ENCODE measurements around the gene CYLC1.

The CYLC1 gene, protein sequence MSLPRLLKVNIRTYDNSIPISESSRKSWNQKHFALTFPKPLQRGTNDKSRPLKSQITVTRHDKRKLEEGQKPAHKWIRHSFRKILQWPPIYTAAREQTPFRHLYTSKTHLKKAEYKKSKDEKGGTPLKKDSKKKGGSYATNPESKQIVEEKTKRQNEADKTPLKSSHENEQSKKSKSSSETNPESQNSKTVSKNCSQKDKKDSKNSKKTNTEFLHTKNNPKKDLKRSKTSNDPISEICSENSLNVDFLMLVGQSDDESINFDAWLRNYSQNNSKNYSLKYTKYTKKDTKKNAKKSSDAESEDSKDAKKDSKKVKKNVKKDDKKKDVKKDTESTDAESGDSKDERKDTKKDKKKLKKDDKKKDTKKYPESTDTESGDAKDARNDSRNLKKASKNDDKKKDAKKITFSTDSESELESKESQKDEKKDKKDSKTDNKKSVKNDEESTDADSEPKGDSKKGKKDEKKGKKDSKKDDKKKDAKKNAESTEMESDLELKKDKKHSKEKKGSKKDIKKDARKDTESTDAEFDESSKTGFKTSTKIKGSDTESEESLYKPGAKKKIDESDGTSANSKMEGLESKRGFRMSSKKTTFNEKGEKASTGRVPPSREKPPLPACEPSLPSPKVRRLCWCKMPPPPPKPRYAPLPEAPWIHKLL

DNA sequence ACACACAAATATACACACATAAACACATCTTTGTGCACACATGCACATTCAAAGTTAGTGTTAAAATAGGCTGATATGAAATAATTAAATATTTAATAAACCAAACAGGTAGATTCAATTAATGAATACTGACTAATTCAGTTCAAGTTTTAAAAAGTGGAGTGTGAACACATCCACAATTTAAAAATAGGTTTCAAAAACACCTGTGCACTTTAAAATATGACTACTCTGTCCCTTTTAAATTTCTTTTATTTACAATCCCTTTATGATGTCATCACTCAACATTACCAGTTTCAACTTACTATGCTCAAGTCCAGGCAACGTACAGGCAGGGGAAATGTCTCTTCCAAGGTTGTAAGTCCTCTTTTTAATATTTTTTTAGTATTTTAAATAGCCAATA is at the start of gene CYLC1:
Gene CYLC1, plus strand, starts transcription at position 301 of the 400 bp plus-strand sequence. Its CDS starts 37 bp downstream, at position 338.
- no peak for DNase-seq (ENCODE audit: low spot score)

DNA sequence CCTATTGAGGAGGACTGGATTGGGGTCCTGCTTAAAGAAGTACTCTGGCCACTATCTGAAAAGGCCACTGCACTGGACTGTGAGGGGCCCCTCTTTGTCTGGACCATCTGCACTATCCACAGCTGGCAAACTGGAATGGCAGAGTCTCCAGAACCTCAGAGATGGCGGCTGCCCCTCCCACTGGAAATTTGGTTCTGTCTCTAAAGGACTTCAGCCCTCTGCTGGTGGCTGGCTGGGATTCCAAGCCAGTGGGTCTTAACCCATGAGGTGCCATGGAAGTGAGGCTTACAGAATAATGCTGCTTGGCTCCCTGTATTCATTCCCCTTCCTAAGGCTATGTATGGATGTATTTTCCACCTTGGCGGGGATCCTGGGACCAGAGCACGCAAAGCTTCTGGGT is 41.6 kb upstream of the CYLC1 start:
- DNase-seq (ENCODE audit: low spot score) = no peak

GRCh38 chrX:83829874-83830273 is 31.1 kb upstream of the CYLC1 start:
- no peak for DNase-seq (ENCODE audit: low spot score)

GRCh38 chrX:83845397-83845796 is 15.5 kb upstream of the CYLC1 start:
- peak; percentile 14 for DNase-seq (ENCODE audit: low spot score)

- no peak for DNase-seq (ENCODE audit: low spot score)
These were observed 13.6 kb upstream of the CYLC1 start for GRCh38 chrX:83847339-83847738.

GRCh38 chrX:83888585-83888984 is 27.6 kb downstream of the CYLC1 start:
- no peak for DNase-seq (ENCODE audit: low spot score)

GRCh38 chrX:83892433-83892832 is 31.5 kb downstream of the CYLC1 start:
- no peak for DNase-seq (ENCODE audit: low spot score)

DNA sequence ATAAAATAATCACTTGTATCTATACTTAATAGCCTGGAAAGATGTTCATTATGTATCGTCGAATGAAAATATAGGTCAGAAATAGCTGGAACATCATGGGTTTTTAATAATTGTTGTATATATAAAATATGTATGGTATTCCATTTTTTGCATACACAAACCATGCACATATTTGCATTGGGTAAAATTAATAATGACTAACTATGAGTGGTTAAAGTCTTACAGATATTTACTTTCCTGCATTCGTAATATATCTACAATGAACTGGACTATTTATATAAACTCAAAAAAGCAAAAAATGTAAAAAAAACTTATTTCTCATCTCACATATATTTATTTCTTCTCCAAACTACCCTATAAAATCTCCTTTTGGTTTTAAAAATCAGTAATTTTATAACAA is 46.0 kb downstream of the CYLC1 start:
- DNase-seq (ENCODE audit: low spot score) = no peak

- no peak for DNase-seq (ENCODE audit: low spot score)
These were observed 55.6 kb downstream of the CYLC1 start for GRCh38 chrX:83916525-83916924.

DNA sequence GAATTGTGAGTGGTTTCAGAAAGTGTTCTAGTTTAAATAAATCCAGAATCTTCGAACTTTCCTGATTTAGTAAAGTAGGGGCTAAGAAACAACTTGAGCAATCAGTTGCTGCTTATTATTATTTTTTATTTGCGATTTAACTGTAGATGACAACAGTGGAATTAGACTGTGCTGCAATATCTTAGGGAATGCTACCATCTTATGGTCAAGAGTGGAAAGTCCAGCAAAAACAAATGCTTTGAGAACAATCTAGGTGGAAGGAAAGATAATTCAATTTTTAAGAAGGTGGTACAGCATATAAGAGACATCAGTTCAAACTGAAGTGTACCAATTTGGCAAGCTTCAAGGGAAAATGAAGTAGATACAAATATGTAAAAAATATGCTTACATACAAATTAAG is 73.3 kb downstream of the CYLC1 start:
- no peak for DNase-seq (ENCODE audit: low spot score)
